ENCODE measurements around the gene IL17RE. TPM values are rescaled to one million over a fixed set of nuclear protein-coding genes. Genes with fewer than 3 reads are reported as not detected.
"Not testable (repeated sequence)": the region's sequence is repeated elsewhere in the genome, so short reads cannot be mapped to it uniquely, and the experiment has no call there.

IL17RE gene
- total and polyA plus RNA-seq, 5 experiments from 2014 or later: 0.16 to 1.3 (median 0.76) TPM; not detected in 1

GRCh38 chr3:9884555-9885165 is 18.0 kb upstream of the IL17RE start:
- H3K27ac Mint-ChIP-seq: peak overlapping the region in 1 of 10 donors; percentile 39
- POLR2A ChIA-PET: interaction anchor here (0.6 to 1.2 kb wide), 2 partner anchors 9 to 28 kb away, joined by 3 read pairs; no protein-coding TSS in a partner anchor
- no peak for ATAC-seq

GRCh38 chr3:9886328-9886727 is 16.3 kb upstream of the IL17RE start:
- H3K27ac Mint-ChIP-seq: no peak overlapping the region
- peaks cover 0 to 2% (median 0%) of the 10 kb centered on the region in 9 donors for H3K9me3 Mint-ChIP-seq
- no peak for ATAC-seq
- H3K4me3 Mint-ChIP-seq: no peak overlapping the region
- DNase-seq: no peak
- no peaks in the 10 kb centered on the region for H3K36me3 Mint-ChIP-seq
- POLR2A ChIA-PET: interaction anchor here (0.7 kb wide), 1 partner anchor 93 kb away, joined by 4 read pairs; no protein-coding TSS in a partner anchor
- H3K4me1 Mint-ChIP-seq: peaks cover 4 to 9% (median 7%) of the 10 kb centered on the region in 4 donors
- H3K27me3 Mint-ChIP-seq: no peaks in the 10 kb centered on the region

More at GRCh38 chr3:9884555-9885165, 18.0 kb upstream of the IL17RE start:
- H3K36me3 Mint-ChIP-seq: no peaks in the 10 kb centered on the region
- H3K27me3 Mint-ChIP-seq: peaks cover 0 to 2% (median 0%) of the 10 kb centered on the region in 5 donors
- H3K9me3 Mint-ChIP-seq: no peaks in the 10 kb centered on the region
- DNase-seq: no peak
- H3K4me1 Mint-ChIP-seq: peaks cover 0 to under 1% (median 0%) of the 10 kb centered on the region in 4 donors
- no peak overlapping the region for H3K4me3 Mint-ChIP-seq

GRCh38 chr3:9887480-9887879 is 15.2 kb upstream of the IL17RE start:
- H3K27me3 Mint-ChIP-seq: no peaks in the 10 kb centered on the region
- ATAC-seq (no peak), DNase-seq (no peak)
- H3K4me3 Mint-ChIP-seq: no peak overlapping the region
- H3K4me1 Mint-ChIP-seq: peaks cover 6 to 16% (median 16%) of the 10 kb centered on the region in 4 donors
- H3K9me3 Mint-ChIP-seq: peaks cover 0 to 2% (median 0%) of the 10 kb centered on the region in 9 donors
- H3K36me3 Mint-ChIP-seq: peaks cover 0 to 4% (median 0%) of the 10 kb centered on the region in 3 donors
- H3K27ac Mint-ChIP-seq: no peak overlapping the region
- POLR2A ChIA-PET: no interaction called here

GRCh38 chr3:9888540-9888939 is 14.1 kb upstream of the IL17RE start:
- peak overlapping the region in 1 of 10 donors; percentile 35 for H3K27ac Mint-ChIP-seq
- peaks cover 0 to 15% (median 3%) of the 10 kb centered on the region in 3 donors for H3K36me3 Mint-ChIP-seq
- peaks cover 13 to 27% (median 25%) of the 10 kb centered on the region in 4 donors for H3K4me1 Mint-ChIP-seq
- no peak for DNase-seq
- H3K4me3 Mint-ChIP-seq: no peak overlapping the region
- peaks cover 0 to 2% (median 0%) of the 10 kb centered on the region in 9 donors for H3K9me3 Mint-ChIP-seq
- ATAC-seq: no peak
- POLR2A ChIA-PET: interaction anchor here (3.5 kb wide), 1 partner anchor 44 kb away, joined by 52 read pairs; the partner anchor contains the start of gene CRELD1
- H3K27me3 Mint-ChIP-seq: no peaks in the 10 kb centered on the region

GRCh38 chr3:9889405-9889804 is 13.2 kb upstream of the IL17RE start:
- peaks cover 17 to 34% (median 33%) of the 10 kb centered on the region in 4 donors for H3K4me1 Mint-ChIP-seq
- DNase-seq (no peak), ATAC-seq (no peak)
- peaks cover 5 to 23% (median 6%) of the 10 kb centered on the region in 3 donors for H3K36me3 Mint-ChIP-seq
- peak overlapping the region in 5 of 10 donors; percentile 93 to 99 (median 97) for H3K4me3 Mint-ChIP-seq
- no peaks in the 10 kb centered on the region for H3K27me3 Mint-ChIP-seq
- peak overlapping the region in 9 of 10 donors; percentile 94 to 100 (median 100) for H3K27ac Mint-ChIP-seq
- peaks cover 0 to 2% (median 0%) of the 10 kb centered on the region in 9 donors for H3K9me3 Mint-ChIP-seq
- POLR2A ChIA-PET: interaction anchor here (0.6 to 3.5 kb wide), 8 partner anchors 12 to 493 kb away, joined by 3 to 52 read pairs (median 7); partner anchors contain the start of genes CRELD1, IL17RE and TTLL3

GRCh38 chr3:9890249-9891071 is 12.2 kb upstream of the IL17RE start, which contains the start of gene JAGN1:
Gene JAGN1, plus strand, starts transcription at chr3:9890610. Its CDS starts 113 bp downstream, at chr3:9890723.
- POLR2A ChIA-PET: interaction anchor here (0.5 to 3.5 kb wide), 24 partner anchors 11 to 527 kb away, joined by 3 to 52 read pairs (median 4); partner anchors contain the start of genes ARPC4, BRPF1, CRELD1 and IL17RE
- H3K27me3 Mint-ChIP-seq: no peaks in the 10 kb centered on the region
- DNase-seq (peak; percentile 83 to 95 (median 90)), ATAC-seq (peak; percentile 89 to 92)
- H3K4me3 Mint-ChIP-seq: peak within 1 kb of the TSS; percentile 93 to 99 (median 96)
- peak within 1 kb of the TSS; percentile 94 to 100 (median 100) for H3K27ac Mint-ChIP-seq
- H3K4me1 Mint-ChIP-seq: peaks cover 20 to 42% (median 39%) of the 10 kb centered on the region in 4 donors
- peaks cover 0 to 2% (median 0%) of the 10 kb centered on the region in 9 donors for H3K9me3 Mint-ChIP-seq
- H3K36me3 Mint-ChIP-seq: peaks cover 5 to 30% (median 6%) of the 10 kb centered on the region in 3 donors

GRCh38 chr3:9891072-9891622 is 11.5 kb upstream of the IL17RE start:
- POLR2A ChIA-PET: interaction anchor here (0.5 to 3.5 kb wide), 17 partner anchors 10 to 528 kb away, joined by 3 to 52 read pairs (median 4); partner anchors contain the start of genes BRPF1, CRELD1, IL17RE and MTMR14
- Mint-ChIP-seq H3K4me1 (peaks cover 23 to 49% (median 44%) of the 10 kb centered on the region in 4 donors), H3K9me3 (peaks cover 0 to 2% (median 0%) of the 10 kb centered on the region in 9 donors), H3K27ac (peak overlapping the region; percentile 94 to 100 (median 100)), H3K27me3 (no peaks in the 10 kb centered on the region), H3K4me3 (peak overlapping the region; percentile 93 to 99 (median 96)), H3K36me3 (peaks cover 5 to 30% (median 6%) of the 10 kb centered on the region in 3 donors)
- no peak for DNase-seq
- peak in 1 of 2 donors; percentile 0 for ATAC-seq

GRCh38 chr3:9893739-9894138 is 8.9 kb upstream of the IL17RE start:
- no peak for DNase-seq
- Mint-ChIP-seq H3K4me3 (peak overlapping the region in 3 of 10 donors; percentile 8 to 45 (median 18)), H3K27ac (peak overlapping the region in 7 of 10 donors; percentile 26 to 81 (median 73)), H3K36me3 (peaks cover 5 to 30% (median 6%) of the 10 kb centered on the region in 3 donors), H3K4me1 (peaks cover 29 to 66% (median 60%) of the 10 kb centered on the region in 4 donors), H3K27me3 (no peaks in the 10 kb centered on the region), H3K9me3 (peaks cover 0 to 2% (median 0%) of the 10 kb centered on the region in 9 donors)
- ATAC-seq: no peak
- POLR2A ChIA-PET: interaction anchor here (1.0 to 3.9 kb wide), 4 partner anchors 10 to 93 kb away, joined by 3 to 17 read pairs (median 6); partner anchors contain the start of genes CRELD1 and EMC3

GRCh38 chr3:9895715-9896114 is 6.9 kb upstream of the IL17RE start:
- POLR2A ChIA-PET: interaction anchor here (3.9 kb wide), 1 partner anchor 38 kb away, joined by 17 read pairs; the partner anchor contains the start of gene CRELD1
- H3K9me3 Mint-ChIP-seq, ATAC-seq, H3K4me3 Mint-ChIP-seq, DNase-seq, H3K27me3 Mint-ChIP-seq: not testable (repeated sequence)
- H3K27ac Mint-ChIP-seq: peak overlapping the region in 7 of 10 donors; percentile 9 to 79 (median 61)
- peaks cover 5 to 30% (median 6%) of the 10 kb centered on the region in 3 donors for H3K36me3 Mint-ChIP-seq
- peaks cover 27 to 64% (median 58%) of the 10 kb centered on the region in 4 donors for H3K4me1 Mint-ChIP-seq

GRCh38 chr3:9896755-9897407 is 5.8 kb upstream of the IL17RE start:
- ATAC-seq, H3K27me3 Mint-ChIP-seq, H3K4me3 Mint-ChIP-seq, DNase-seq, H3K9me3 Mint-ChIP-seq: not testable (repeated sequence)
- peaks cover 5 to 30% (median 6%) of the 10 kb centered on the region in 3 donors for H3K36me3 Mint-ChIP-seq
- POLR2A ChIA-PET: interaction anchor here (1.3 kb wide), 1 partner anchor 37 kb away, joined by 4 read pairs; the partner anchor contains the start of gene CRELD1
- peaks cover 22 to 61% (median 56%) of the 10 kb centered on the region in 4 donors for H3K4me1 Mint-ChIP-seq
- peak overlapping the region in 9 of 10 donors; percentile 41 to 84 (median 64) for H3K27ac Mint-ChIP-seq
